ENCODE results near the gene HNRNPAB.
"Not testable (repeated sequence)": the region's sequence is repeated elsewhere in the genome, so short reads cannot be mapped to it uniquely, and the experiment has no call there.

HNRNPAB gene

GRCh38 chr5:178196986-178197385 lies 7.3 kb upstream of the HNRNPAB start:
- no peak for DNase-seq (ENCODE audit: low spot score)

DNA sequence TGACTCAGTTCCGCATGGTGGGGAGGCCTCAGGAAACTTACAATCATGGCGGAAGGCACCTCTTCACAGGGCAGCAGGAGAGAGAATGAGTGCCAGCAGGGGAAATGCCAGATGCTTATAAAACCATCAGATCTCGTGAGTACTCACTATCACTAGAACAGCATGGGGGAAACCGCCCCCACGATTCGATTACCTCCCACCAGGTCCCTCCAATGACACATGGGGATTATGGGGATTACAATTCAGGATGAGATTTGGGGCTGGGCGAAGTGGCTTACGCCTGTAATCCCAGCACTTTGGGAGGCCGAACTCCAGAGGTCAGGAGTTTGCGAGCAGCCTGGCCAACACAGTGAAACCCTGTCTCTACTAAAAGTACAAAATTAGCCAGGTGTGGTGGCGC lies 6.2 kb upstream of the HNRNPAB start:
- not testable (repeated sequence) for DNase-seq (ENCODE audit: low spot score)

DNA sequence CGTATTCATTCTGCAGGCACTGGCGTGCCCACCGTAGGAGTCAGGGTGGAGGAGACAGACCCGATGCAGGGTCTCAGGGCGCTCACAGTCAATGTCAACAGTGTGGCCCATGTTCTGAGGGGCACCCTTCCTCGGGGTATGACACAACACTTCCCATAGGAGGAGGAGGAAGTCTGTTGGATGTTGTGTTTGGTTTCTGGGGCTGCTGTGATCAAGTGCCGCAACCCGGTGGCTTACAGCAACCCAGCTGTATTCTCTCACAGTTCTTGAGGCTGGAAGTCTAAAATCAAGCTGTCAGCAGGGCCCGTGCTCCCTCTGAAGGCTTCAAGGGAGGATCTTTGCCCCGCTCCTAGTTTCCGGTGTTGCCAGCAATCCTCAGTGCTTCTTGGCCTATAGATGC lies 5.6 kb upstream of the HNRNPAB start:
- no peak for DNase-seq (ENCODE audit: low spot score)

GRCh38 chr5:178199581-178200434 lies 4.5 kb upstream of the HNRNPAB start:
- no peak for DNase-seq (ENCODE audit: low spot score)

- no peak for DNase-seq (ENCODE audit: low spot score)
Measured at GRCh38 chr5:178201221-178201926, 3.0 kb upstream of the HNRNPAB start.

- no peak for DNase-seq (ENCODE audit: low spot score)
Measured at GRCh38 chr5:178201927-178202235, 2.5 kb upstream of the HNRNPAB start.

DNA sequence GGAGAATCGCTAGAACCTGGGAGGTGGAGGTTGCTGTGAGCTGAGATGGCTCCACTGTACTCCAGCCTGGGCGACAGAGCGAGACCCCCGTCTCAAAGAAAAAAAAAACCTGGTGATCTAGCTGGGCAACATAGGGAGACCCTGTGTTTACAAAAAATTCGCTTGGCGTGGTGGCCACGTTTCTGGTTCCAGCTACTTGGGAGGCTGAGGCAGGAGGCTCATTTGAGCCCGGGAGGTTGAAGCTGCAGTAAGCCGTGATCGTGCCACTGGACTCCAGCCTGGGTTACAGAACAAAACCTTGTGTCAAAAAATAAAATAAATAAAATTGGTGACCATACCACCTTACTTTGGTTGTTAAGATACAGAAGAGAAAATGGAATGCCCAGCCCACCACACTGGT lies 1.8 kb upstream of the HNRNPAB start:
- no peak for DNase-seq (ENCODE audit: low spot score)

DNA sequence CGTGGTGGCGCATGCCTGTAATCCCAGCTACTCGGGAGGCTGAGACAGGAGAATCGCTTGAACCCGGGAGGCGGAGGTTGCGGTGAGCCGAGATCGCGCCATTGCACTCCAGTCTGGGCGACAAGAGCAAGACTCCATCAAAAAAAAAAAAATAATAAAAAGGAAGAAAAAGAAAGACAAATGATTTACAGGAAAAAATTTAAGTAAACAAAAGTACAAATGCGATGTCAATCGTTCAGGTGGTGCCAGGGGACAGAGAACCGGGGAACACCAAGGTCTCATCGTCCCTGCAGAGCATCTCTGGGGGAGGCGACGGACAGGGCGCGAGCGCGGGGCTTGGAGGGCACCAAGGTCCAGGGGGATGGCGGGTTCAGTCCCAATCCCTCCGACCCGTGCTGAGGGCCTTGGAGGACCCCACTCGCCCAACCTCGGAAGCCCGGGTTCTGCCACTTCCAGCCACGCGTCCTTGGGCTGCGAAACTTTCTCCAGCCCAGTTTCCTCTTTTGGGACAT lies 607 bp upstream of the HNRNPAB start:
- no peak for DNase-seq (ENCODE audit: low spot score)

DNA sequence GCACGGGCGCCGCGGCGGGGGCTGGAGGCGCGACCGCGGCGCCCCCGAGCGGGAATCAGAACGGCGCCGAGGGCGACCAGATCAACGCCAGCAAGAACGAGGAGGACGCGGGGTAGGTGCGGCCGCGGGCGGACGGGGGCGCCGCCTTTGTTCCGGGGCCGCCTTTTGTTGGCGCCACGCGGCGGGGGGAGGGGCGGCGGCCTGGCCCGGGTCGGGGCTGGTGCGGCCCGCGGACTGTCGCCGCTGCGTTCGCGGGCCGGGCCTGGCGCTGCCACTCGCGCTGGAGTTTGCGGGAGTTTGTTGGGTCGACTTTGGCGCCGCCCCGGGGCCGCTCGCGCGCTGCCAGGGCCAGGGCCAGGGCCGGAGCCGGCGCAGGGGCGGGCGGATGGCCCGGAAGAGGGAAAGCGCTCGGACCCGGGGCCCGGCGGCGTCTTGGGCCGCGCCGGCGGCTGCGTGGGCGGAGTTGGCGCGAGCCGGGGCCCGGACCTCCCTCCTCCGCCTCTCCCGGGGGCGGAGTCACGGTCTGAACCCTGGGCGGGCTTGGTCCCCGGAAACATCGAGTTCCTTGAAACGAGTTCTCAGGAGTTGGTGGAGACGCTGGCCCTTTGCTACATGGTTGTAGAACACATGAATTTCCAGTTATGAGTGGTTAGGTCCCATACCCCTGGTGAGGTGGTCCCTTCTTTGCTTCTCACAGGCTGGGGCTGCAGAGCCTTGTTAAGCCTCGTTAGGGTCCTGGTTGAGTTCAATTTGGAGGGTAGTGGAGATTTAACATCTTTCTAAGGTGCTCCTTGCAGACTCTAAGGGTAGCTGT lies 809 bp downstream of the HNRNPAB start:
- peak; percentile 91 for DNase-seq (ENCODE audit: low spot score)

DNA sequence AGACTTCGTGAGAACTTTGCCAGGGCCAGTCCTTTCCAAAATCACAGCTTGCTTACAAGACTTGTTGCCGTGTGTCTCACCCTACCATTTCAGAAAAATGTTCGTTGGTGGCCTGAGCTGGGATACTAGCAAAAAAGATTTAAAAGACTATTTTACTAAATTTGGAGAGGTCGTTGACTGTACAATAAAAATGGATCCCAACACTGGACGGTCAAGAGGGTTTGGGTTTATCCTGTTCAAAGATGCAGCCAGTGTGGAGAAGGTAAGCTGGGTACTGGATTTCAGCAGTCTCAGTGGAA lies 1.4 kb downstream of the HNRNPAB start:
- DNase-seq (ENCODE audit: low spot score): no peak

- DNase-seq (ENCODE audit: low spot score): no peak
Measured at GRCh38 chr5:178206166-178207101, 2.1 kb downstream of the HNRNPAB start.

GRCh38 chr5:178207183-178207916 lies 3.0 kb downstream of the HNRNPAB start:
- DNase-seq (ENCODE audit: low spot score): no peak

GRCh38 chr5:178207917-178208280 lies 3.6 kb downstream of the HNRNPAB start:
- no peak for DNase-seq (ENCODE audit: low spot score)

DNA sequence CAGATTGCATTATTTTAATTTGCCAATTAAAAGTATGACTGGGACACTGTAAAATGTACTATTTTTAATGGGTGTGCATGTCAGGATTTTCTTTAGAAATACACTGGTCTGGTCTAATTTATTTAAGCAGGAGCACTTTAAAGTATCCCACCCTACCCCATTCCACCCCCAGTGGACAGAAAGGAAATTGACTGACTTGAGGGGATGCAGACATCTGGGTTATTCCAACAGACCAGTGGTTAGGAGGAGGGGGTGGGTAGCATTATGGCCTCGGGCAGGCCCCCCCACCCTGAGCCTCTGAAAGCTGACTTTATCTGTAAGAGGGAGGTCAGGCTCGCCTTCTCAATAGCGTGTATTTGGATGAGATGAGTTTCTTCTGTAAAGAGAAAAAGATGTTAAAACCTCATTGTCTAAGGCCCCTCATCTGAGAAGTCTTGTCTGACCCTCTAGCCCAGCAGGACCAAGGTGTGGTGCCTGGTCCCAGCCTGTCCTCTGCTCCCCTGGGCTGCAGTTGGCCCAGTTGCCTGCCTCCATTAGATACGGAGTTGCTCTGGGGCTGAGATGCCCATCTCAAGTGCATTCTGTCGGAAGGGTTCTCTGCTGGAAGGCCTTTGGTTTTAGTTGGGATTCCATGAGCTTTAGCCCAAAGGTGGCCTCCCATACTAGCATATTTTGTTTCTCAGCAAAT lies 4.4 kb downstream of the HNRNPAB start:
- DNase-seq (ENCODE audit: low spot score): no peak

DNA sequence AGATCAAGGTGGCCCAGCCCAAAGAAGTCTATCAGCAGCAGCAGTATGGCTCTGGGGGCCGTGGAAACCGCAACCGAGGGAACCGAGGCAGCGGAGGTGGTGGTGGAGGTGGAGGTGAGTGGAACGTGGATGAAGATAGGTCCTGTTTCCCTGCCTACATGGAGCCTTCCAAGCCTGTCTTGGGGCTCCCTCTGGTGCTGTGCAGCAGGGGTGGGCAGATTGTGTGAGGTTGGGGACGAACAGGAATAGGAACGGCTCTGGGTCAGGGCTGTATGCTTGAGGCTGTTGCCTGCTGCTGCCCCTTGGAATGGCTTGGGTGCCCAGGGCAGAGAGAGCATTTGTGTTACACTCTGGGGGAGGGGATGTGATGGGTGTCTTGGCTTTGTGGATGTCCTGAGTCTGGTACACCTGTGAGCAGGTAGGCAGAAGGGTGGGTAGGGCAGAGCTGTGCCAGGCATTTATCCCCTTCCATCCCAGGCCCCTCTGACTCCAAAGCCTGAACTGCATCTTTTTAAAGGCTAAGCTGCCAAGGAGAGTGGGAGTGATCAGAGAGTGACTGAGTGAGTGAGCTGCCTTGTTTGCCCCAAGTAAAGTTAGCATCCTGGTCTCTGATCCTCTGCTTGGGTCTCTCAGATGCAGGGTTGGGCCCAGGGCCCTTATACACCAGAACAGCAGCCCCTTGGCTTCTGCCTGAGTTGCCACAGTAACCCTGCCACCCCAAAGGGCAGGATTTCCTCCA lies 5.2 kb downstream of the HNRNPAB start:
- no peak for DNase-seq (ENCODE audit: low spot score)

GRCh38 chr5:178210073-178210535 lies 5.8 kb downstream of the HNRNPAB start:
- no peak for DNase-seq (ENCODE audit: low spot score)

GRCh38 chr5:178210686-178211085 lies 6.4 kb downstream of the HNRNPAB start:
- DNase-seq (ENCODE audit: low spot score): no peak

DNA sequence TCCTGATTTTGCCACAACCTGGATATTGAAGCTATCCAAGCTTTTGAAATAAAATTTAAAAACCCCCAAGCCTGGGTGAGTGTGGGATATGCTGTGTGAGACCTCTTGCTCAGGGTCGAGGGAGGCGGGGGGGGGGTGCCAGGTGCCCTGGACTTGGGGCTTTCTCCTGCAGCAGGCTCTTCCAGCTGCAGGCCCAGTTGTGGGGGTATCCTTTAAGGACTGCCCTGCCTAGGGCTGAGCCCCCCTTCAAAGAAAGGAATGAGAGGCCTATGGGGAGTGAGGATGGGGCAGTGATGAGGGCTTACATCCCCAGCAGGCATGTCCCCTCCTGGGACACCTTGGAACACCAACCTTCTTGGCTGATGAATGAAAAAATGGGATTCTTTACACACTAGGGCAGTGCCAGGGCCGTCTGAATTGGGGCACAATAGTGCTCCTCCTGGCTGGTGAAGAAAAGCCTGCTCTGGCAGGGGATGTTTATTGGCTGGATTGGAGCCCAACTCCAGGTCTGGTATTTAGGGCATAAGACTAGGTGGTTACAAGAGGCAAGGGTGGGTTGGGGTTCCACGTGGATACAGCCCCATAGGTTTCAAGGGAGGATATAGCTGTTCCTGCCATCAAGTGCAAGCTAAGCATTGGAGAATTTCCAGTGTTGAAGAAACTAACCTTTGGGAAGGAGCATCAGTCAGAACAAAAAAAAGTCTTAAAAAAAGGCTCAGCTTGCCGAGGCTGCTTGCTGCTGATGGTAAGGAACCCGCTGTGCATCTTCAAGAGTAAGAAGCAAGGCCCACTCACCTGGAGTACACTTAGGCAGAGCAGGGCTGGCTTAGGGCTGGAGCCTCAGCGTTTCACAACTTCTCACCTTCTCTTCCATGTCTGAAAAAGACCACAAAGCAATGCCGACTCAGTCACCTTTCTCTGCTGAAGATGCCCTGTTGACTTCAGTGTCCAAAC lies 7.0 kb downstream of the HNRNPAB start:
- no peak for DNase-seq (ENCODE audit: low spot score)
